Measurements from ENCODE around the gene FNBP1.
"Not testable (repeated sequence)": the region's sequence is repeated elsewhere in the genome, so short reads cannot be mapped to it uniquely, and the experiment has no call there.

DNA sequence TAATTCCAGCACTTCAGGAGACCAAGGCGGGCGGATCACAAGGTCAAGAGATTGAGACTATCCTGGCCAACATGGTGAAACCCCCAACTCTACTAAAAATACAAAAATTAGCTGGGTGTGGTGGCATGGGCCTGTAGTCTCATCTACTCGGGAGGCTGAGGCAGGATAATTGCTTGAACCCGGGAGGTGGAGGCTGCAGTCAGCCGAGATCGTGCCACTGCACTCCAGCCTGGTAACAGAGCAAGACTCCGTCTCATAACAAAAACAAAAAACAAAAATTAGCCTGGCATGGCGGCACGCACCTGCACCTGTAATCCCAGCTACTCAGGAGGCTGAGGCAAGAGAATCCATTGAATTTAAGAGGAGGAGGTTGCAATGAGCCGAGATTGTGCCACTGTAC, 33.4 kb downstream of the FNBP1 start:
- TF ChIP-seq, protein P1, sequence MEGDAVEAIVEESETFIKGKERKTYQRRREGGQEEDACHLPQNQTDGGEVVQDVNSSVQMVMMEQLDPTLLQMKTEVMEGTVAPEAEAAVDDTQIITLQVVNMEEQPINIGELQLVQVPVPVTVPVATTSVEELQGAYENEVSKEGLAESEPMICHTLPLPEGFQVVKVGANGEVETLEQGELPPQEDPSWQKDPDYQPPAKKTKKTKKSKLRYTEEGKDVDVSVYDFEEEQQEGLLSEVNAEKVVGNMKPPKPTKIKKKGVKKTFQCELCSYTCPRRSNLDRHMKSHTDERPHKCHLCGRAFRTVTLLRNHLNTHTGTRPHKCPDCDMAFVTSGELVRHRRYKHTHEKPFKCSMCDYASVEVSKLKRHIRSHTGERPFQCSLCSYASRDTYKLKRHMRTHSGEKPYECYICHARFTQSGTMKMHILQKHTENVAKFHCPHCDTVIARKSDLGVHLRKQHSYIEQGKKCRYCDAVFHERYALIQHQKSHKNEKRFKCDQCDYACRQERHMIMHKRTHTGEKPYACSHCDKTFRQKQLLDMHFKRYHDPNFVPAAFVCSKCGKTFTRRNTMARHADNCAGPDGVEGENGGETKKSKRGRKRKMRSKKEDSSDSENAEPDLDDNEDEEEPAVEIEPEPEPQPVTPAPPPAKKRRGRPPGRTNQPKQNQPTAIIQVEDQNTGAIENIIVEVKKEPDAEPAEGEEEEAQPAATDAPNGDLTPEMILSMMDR (IDR thresholded peaks at IDR 0.05 in 2 of 3, conservative IDR thresholded peaks at IDR 0.05 in 1 of 3; ENCODE audit: control insufficient read depth in 2 of 3, extremely low read depth in 1 of 3, insufficient read depth in 1 of 3, low read depth in 3 of 3, low read length in 3 of 3): not testable (repeated sequence)
- TF ChIP-seq POLR2A (IDR thresholded peaks at IDR 0.05; ENCODE audit: low read depth, low read length); MXI1 (IDR thresholded peaks at IDR 0.05; ENCODE audit: low read depth, low read length); BMI1 (IDR thresholded peaks at IDR 0.05; ENCODE audit: borderline replicate concordance); JUNB (IDR thresholded peaks at IDR 0.05); MTA3 (IDR thresholded peaks at IDR 0.05; ENCODE audit: borderline replicate concordance, low read length); NFYA (IDR thresholded peaks at IDR 0.05; ENCODE audit: borderline replicate concordance, low read depth, low read length); FOS (IDR thresholded peaks at IDR 0.05; ENCODE audit: borderline replicate concordance, extremely low read depth, insufficient read length): not testable (repeated sequence)
- TF ChIP-seq, protein P2, sequence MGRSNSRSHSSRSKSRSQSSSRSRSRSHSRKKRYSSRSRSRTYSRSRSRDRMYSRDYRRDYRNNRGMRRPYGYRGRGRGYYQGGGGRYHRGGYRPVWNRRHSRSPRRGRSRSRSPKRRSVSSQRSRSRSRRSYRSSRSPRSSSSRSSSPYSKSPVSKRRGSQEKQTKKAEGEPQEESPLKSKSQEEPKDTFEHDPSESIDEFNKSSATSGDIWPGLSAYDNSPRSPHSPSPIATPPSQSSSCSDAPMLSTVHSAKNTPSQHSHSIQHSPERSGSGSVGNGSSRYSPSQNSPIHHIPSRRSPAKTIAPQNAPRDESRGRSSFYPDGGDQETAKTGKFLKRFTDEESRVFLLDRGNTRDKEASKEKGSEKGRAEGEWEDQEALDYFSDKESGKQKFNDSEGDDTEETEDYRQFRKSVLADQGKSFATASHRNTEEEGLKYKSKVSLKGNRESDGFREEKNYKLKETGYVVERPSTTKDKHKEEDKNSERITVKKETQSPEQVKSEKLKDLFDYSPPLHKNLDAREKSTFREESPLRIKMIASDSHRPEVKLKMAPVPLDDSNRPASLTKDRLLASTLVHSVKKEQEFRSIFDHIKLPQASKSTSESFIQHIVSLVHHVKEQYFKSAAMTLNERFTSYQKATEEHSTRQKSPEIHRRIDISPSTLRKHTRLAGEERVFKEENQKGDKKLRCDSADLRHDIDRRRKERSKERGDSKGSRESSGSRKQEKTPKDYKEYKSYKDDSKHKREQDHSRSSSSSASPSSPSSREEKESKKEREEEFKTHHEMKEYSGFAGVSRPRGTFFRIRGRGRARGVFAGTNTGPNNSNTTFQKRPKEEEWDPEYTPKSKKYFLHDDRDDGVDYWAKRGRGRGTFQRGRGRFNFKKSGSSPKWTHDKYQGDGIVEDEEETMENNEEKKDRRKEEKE (IDR thresholded peaks at IDR 0.05): not testable (repeated sequence)
- peak; percentile 32; the same call in 1 of the 2 replicates for TF ChIP-seq POLR2AphosphoS5 (IDR thresholded peaks at IDR 0.05; ENCODE audit: low read length)
- TF ChIP-seq, protein P3, sequence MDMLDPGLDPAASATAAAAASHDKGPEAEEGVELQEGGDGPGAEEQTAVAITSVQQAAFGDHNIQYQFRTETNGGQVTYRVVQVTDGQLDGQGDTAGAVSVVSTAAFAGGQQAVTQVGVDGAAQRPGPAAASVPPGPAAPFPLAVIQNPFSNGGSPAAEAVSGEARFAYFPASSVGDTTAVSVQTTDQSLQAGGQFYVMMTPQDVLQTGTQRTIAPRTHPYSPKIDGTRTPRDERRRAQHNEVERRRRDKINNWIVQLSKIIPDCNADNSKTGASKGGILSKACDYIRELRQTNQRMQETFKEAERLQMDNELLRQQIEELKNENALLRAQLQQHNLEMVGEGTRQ (IDR thresholded peaks at IDR 0.05; ENCODE audit: borderline replicate concordance, low read depth, low read length): not testable (repeated sequence)
- TF ChIP-seq, protein P4, sequence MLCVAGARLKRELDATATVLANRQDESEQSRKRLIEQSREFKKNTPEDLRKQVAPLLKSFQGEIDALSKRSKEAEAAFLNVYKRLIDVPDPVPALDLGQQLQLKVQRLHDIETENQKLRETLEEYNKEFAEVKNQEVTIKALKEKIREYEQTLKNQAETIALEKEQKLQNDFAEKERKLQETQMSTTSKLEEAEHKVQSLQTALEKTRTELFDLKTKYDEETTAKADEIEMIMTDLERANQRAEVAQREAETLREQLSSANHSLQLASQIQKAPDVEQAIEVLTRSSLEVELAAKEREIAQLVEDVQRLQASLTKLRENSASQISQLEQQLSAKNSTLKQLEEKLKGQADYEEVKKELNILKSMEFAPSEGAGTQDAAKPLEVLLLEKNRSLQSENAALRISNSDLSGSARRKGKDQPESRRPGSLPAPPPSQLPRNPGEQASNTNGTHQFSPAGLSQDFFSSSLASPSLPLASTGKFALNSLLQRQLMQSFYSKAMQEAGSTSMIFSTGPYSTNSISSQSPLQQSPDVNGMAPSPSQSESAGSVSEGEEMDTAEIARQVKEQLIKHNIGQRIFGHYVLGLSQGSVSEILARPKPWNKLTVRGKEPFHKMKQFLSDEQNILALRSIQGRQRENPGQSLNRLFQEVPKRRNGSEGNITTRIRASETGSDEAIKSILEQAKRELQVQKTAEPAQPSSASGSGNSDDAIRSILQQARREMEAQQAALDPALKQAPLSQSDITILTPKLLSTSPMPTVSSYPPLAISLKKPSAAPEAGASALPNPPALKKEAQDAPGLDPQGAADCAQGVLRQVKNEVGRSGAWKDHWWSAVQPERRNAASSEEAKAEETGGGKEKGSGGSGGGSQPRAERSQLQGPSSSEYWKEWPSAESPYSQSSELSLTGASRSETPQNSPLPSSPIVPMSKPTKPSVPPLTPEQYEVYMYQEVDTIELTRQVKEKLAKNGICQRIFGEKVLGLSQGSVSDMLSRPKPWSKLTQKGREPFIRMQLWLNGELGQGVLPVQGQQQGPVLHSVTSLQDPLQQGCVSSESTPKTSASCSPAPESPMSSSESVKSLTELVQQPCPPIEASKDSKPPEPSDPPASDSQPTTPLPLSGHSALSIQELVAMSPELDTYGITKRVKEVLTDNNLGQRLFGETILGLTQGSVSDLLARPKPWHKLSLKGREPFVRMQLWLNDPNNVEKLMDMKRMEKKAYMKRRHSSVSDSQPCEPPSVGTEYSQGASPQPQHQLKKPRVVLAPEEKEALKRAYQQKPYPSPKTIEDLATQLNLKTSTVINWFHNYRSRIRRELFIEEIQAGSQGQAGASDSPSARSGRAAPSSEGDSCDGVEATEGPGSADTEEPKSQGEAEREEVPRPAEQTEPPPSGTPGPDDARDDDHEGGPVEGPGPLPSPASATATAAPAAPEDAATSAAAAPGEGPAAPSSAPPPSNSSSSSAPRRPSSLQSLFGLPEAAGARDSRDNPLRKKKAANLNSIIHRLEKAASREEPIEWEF (IDR thresholded peaks at IDR 0.05; ENCODE audit: insufficient replicate concordance, low read depth, low read length): not testable (repeated sequence)
- TF ChIP-seq, protein P5, sequence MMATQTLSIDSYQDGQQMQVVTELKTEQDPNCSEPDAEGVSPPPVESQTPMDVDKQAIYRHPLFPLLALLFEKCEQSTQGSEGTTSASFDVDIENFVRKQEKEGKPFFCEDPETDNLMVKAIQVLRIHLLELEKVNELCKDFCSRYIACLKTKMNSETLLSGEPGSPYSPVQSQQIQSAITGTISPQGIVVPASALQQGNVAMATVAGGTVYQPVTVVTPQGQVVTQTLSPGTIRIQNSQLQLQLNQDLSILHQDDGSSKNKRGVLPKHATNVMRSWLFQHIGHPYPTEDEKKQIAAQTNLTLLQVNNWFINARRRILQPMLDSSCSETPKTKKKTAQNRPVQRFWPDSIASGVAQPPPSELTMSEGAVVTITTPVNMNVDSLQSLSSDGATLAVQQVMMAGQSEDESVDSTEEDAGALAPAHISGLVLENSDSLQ (IDR thresholded peaks at IDR 0.05): not testable (repeated sequence)
